IPS DF 4.7 (cell line): ENCODE data around the gene EDN2.

Experiments used
- DNase-seq: peaks from one replicate; pipeline ENCODE4 v3.0.0-alpha.2; 2013; ENCODE audit warnings: low spot score; ENCODE audit errors: extremely low read depth

The EDN2 gene

DNA sequence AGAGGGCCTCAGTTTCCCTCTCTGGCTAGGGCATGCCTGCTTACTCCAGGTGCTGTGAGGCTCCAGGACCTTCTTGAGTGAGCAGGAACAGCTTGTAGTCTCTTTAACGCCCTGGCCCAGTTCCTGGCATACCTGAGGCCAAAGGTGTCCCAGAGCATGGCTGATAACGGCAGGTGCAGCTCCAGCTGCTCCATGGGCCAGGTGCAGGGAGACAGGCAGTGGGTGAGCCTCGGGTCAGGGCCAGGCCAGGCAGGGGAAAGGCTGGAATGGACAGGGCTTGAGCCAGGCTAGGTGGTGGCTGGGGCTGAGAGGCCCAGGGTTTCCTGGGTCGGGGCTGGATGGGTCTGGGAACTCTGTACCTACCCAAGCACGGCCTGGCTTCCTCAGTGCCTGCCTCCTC lies 18.3 kb downstream of the EDN2 start:
- DNase-seq, result no peak

DNA sequence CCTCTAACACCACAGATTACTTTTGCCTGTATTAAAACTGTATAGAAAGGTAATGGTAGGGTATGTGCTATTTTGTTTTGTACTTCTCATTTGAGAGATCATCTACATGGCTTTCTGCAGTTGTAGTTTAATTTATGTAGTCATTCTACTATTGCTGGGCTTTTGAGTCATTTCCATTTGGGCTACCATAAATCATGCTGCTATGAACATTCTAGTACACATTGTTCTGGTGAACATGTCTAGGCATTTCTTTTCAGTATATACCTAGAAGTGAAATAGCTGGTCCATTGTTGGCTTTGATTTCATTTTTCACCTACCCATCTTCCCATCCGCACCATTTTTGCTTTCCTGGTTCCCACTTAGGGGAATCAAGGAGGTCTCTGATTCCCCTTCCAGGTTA lies 18.7 kb downstream of the EDN2 start:
- no peak for DNase-seq

DNA sequence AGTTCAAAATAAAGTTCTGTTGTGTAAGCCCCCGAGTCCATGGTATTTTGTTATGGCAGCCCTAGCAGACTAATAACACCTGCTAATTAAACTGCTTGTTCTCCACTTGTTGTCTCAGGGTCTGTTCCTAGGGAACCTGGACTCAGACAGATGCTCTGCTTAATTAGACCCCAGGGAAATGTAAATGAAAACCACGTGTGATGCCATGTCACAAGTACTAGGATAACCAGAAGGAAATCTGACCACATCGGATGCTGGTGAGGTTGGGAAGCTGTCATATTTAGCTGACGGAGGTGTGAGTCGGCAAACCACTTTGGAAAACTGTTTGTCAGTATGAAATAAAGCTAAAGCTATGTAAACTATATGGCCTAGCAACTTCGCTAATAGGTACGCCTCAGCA lies 19.6 kb downstream of the EDN2 start:
- no peak for DNase-seq

DNA sequence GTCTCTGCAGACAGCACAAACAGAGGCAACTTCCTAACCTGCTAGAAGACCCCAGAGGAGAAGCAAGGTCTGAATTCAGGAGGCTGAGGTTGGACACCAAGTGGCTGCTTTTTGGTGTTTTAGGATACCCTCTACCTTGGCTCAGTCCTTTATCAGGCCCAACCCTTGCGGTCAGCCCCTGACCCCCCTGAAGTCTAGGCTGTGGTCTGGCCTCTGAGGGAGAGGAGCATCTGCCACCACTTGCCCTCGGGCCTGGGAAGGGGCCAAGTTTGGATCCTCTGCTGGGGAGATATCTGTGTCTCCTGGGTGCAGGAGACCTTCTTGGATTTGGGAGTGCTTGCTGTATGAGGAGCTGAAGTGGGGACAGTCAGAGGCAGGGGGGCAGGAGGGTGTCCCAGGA lies 21.0 kb downstream of the EDN2 start:
- DNase-seq, result no peak

DNA sequence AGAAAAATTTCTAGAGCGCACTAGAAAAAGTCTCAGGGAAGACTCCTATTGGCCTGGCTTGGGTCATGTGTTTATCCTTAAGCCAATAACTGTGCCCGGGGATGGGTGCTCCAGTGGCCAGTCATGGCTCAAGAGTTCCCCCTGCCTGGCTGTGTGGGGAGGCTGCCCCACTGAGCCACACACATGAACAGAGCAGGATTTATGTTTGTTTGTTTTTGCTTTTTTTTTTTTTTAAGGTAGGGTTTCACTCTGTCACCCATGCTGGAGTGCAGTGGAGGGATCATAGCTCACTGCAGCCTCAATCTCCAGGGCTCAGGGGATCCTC lies 21.8 kb downstream of the EDN2 start:
- no peak for DNase-seq

DNA sequence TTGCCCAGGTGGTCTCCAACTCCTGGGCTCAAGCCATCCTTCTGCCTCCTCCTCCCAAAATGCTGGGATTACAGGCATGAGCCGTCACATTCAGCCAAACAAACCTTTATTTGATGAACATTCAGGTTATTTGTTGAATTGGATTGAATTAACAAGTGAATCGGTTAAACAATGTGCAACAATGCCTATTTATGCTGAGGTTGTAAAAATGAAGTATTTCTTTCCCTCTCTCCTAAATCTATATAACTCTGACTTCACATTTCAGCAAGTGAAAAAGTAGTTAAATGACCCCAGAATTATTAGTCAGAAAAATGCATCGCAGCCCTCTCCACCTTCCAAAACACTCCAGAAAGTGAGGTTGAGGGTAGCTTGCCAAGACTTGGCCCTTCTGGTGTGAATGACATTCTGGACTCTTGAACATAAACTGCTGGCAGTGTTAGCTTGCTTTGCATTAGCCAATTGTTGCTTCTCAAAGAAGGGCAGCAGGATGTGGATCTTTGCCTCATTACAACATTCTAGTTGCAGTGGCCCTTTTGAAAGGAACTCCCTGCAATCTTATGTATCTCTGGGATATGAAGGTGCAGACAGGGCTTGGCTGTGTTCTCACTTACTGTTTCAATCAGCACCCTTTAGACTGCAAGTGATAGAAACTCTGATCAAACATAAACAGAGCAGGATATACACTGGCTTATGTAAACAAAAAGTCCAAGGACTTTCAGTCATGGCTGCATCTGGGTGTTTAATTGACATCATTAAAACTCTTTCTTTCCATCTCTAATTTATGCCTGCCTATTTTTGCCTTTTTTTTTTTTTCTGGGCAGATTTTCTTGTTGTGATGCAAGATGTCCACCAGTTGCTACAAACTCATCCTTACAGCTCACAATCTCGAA lies 22.4 kb downstream of the EDN2 start:
- DNase-seq, result no peak

DNA sequence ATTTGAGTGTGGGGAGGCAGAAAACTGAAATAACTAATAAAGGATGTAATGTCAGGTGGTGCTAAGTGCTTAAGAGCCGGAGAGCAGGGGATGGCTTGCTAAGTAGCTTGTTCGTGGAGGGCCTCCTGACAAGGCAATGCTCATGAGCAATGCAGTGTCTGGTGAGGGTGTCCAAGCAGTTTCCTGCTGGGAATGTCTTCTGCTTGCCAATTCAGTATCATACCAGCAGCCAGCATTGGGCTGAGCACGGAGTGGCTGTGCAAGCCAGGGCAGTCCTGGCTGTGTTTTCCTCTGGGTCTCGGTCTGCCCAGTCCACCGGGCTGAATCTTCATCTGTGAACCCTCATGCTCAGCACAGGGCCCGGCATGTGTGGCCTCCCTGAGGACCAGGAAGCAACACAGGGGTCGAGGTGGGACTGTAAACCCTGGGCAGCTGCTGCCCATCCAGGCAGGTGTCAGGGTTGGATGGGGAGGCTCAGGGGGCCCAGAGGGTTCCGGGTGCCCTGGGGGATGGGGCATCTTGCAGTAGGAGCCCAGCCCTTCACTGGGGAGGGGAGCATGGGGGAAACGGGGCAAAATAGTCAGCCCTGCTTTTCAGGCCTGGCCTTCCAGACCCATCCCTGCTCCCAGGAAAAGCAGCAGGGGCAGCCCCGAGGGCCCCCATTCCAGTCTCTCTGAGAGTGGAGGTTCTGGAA lies 27.5 kb downstream of the EDN2 start:
- no peak for DNase-seq

DNA sequence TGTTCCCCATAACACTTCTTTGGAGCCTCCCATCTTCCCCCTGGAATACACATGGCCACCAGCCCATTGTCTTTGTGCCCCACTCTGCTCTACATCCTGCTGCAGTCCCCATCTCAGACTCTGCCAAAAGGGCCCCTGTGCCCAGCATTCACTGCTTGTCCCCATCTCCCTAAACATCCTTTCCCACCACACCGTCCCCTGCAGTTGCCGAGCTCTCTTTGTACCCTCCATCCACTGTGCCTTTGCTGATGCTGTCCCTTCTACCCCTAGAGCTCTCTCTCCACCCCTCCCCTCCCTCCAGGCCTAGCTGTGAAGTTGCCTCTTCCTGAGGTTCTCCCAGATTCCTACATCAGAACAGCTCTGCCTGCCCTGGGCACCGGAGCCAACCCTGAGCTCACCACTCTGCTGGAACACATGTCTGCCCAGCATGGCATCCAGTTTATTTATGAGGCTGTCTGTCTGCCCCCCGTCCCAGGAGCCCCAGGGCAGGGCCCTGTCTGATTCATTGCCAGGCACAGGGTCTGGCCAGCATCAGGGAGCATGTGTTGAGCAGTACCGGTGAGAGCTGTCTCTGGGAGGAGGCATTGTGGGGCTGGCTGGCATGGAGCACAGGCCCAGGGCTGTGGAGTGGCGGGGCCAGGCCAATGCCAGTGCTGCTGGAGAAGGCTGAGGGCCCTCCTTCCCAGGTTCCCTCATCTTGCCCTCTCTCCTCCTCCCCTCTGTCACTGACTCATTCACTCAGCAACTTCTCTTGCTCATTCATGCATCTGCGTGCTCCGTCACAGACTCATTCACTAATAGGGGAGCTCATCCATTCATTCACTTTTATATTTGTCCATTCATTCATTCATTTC lies 28.8 kb downstream of the EDN2 start:
- DNase-seq, result no peak

DNA sequence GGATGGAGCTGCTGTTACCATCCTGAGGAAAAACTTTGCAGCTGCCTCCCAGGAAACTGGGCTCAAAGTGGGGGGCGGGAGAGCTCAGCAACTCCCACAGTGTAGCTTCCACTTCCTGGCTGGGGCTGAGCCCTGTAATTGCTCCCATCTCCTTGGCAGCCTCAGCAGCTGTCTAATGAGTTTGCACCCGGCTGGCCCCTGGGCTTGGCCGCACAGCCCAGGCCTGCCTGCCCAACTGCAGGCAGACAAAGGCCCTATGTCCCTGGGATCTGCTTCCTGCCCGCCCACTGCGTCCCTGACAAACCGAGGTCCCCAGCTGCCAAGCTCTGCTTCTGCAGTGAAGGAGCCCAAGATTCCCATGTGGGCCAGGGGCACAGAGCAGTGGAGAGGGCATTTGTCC lies 30.1 kb downstream of the EDN2 start:
- DNase-seq, result no peak

DNA sequence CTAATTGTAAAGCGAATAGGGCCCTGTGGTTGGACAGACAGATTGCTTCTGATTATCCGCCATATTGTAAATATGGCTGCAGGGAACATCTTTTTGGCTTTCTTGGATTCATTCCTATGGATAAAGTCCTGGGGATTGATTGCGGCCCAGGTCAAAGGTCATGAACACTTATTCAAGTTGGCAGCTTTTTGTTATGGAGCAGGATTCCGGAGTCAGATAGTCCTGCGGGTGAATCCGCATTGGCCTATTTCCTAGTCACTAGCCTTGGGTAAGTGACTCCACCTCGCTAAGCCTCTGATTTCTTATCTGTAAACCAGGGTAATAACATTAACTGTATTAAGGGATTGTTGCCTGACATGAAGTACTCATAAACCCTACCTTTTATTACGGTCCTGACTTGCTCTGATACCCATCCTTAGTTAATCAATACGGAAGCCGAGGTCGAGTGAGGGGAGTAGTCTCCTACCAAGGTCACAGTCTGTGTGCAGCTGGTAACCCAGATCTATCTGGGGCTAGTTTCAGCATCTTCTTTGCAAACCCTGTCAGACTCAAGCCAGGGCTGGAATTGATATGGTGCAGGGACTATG lies 31.7 kb downstream of the EDN2 start:
- DNase-seq, result no peak

DNA sequence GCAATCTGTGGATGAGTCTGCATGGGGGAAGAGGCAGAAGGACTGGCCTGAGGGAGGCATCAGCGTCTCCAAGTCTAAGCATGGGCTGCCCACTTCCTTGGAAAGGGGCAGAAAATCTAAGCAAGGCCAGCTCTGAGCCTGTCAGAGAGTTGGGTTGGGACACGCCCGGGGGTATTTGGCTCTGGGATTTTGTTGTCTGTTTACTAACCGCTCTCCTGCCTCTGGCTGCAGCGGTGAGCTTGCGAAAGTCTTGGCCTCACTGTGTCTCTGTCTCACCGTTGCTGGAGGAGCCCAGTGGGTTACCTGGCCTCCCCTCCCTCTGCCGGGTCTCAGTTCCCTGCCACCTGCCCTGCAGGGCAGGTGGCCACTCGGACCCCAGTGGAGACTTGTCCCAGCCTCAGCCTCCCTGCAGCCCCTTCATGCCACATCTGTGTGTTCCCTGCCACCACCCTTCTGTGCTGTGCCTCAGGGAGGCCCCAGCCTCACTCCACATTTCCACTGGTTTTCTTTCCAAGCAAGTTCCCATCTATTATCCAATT lies 33.7 kb downstream of the EDN2 start:
- DNase-seq, result no peak

DNA sequence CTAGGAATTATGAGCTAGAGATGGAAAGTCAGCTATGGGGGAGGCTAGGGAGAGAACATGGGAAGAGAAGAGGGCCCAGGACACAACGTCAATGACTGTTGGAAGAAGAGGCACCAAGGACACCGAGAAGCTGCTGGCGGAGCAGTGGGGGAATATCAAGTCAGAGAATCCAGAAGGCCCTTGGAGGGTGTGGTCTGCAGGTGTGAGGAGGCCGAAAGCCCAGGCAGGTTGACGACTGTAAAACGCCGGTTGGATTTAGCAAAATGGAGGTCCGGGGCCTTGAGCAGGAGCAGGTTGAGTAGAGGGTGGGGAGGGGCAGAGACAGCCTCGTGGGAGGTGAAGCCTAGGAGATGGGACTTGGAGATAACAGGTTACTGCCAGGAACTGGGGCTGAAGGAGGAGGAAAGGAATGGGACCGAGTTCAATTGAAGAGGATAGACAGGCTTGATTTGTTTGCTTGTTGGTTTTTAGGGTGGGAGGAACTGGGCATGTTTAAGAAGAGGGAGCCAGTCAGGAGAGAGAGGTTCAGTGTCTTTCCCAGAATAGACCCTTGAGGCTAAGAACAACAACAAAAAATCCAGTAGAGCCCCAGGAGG lies 35.1 kb downstream of the EDN2 start:
- DNase-seq, result no peak

DNA sequence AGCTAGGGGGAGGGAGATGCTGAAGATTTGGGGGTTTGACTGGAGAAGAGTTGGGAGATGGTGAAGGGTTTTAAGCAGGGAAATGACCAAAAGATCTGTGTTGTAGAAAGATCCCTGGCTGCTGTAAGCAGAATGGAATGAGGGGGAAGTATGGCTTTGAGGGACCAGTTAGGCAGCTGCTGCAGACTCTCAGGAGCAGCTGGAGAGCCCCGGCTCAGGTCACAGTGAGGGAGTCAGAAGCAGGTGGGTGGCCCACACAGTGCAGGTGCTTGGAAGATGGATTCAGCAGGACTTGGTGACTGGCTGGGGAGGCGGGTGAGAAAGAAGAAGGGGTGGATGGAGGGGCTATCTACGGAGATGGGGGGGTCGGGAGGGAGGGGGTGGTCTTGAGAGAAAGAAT lies 35.7 kb downstream of the EDN2 start:
- no peak for DNase-seq

DNA sequence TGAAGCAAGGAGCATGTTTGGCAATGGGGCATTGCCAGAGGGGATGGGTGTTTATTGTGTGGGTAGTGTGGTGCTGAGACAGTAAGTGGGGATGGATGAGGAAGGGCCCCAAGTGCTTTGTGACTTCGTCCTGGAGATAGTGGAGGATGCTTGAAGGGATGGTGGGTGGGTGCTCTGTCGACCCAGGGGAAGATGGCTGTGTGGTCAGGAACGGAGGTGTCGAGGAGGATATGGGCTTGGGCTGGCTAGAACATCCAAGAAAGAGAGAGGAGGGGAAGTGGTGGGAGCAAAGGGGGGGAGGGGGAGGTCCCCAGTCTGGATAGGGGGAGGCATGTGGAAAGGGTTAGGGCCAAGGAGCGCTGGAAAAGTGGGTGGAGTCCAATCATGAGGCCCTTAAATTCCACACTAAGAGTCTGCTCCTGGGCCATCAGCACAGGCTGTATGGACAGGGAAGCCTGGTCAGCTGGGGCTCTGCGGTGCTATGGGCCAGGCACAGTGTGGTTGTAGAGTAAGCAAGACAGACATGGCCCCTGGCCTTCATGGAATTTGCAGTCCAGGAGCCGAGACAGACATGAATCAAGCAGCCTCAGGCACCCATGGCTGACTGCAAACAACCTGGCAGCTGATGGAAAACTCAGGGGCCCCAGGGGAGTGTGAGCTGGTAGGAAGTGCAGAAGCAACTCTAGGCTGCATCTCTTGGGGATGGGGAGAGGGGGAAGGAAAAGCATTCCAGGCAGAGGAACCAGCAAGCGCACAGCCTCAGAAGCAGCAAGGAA lies 36.3 kb downstream of the EDN2 start:
- DNase-seq, result no peak

DNA sequence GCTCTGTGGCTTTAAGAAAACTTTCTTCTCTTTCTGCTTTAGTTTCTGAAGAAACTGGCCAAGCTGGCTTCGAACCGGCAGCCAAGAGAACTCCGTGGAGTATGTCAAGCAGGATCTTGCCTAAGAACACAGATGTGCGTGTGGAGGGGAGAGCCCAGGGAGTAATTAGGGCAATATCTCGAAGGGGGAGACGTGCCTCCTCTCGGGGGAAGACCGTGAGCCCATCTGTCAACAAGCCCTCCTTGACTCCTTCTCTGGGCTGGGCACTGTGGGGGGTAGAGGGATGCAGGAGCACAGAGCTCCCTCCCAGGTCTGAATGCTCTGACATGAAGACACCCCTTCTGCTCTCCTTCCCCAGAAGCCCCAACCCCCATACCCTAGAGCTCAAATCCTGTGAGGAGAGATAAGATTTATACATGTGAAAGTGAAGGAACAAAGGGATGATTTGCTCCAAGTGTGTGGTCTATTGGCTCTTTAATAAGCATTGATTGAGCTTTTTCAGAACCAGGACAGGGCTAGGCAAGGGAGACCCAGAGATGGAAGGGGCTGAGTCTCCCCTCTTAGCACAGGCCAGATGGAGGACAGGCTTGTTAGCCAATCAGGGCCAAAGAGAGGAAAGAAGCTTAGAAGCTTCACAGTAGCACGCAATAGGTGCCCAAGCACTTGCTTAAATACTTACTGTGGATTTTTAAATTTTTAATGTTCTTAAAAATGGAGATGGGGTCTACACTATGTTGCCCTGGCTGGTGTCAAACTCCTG lies 37.5 kb downstream of the EDN2 start:
- DNase-seq, result no peak

DNA sequence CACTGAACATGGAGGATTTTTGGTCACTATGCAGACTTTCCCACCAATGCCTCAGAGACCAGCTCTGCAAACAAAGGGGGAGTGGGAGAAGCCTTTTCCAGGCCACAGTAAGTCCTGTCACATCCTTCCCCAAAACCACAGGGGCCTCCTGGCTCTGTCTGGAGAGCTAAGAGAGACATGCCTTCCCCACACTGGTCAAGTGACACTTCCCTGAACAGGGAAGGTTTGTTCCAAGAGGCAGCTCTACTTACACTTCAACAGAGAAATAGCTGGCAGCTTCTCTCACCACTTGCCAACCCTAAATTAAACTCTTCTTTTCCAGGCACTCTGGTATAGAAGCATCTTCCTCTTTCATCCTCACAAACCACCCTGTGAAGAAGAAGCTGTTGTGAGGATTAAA lies 39.7 kb downstream of the EDN2 start:
- DNase-seq, result no peak

DNA sequence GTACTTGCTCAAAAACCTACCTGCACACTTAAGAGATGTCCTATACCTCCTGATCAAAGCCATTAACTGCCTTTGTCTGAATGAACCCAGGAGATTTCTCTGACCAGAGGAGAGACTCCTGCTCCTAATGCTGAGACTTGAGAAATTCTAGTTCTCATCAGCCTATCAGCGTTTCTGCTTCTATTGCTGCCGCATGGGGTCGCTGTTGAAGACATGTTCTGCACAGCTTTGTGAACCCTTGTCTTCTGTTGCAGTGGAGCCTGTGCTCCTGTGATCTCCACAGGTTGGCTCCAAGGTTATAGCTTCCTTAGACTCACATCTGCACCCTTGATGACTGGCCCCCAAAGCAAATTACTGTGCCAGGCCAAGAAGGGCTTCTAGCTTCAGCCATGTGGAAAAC lies 40.2 kb downstream of the EDN2 start:
- no peak for DNase-seq

DNA sequence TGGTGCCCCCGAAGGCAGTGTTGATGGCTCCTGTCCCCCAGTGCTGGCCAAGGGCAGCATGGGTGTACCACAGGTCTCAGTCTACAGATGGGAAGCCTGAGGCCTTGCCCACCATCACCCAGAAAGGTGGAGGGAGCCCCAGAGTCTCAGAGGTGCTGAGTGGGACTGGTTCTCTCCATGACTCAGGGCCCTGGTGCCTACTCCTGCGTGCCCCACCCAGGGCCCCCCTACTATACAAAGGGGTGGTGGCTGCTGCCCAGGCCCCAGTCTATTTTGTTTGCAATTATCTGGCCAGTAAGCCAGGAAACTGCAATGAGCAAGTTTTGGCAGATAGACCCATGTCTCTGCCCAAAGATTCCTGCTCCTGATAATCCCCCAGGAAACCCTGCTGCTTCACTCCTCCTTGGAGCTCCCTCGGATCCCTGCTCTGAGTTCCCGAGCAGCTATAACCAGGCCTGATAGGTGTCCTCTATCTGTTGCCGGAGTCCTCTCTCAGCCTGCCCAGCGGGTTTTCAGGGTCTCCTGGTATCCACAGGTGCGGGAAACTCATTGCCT lies 41.7 kb downstream of the EDN2 start:
- DNase-seq, result no peak

DNA sequence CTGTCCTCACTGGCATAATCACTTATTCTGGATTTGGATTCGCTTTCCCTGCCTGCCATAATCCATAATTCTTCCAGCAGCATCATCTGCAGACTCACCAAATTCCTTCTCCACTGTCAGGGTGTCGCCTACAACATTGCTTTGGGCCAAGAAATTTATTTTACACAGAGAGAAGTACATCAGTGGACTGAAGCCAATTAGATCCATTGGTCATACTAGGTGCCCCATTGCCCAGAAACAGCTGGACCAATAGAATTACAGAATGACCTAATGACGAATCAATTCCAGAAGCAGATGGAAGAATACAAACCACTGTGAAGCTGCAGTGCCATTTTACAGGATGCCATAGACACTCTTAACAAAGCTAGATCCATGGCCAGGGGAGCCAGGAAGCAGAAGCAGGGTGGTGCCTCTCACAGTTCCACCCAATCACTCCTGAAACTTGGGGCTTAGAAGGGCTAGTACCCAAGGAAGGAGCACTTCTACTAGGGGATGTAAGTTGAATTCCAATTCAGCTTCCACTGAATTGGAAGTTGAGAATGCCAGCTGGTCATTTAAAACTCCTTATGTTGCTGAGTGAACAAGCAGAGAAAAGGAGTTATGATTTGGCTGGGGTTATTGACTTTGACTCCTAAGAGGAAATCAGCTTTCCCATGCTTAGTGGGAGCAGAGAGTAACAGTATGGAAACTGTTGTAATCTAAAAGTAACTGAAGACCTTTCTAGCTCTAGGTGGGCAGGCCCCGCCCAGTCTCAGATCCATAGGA lies 44.0 kb downstream of the EDN2 start:
- no peak for DNase-seq
